GM20000 (cell line): ENCODE data around the gene LHFPL3.

Experiments
- DNase-seq: peaks from one replicate; pipeline ENCODE4 v3.0.0; 2012; ENCODE audit warnings: low spot score
- TF ChIP-seq, protein P1 (sequence below): IDR thresholded peaks from 2 replicates; pipeline ENCODE4 v1.5.1; 2012; ENCODE audit warnings: mild to moderate bottlenecking, control low read depth; ENCODE audit errors: extremely low read depth, missing control alignments

Gene LHFPL3

DNA sequence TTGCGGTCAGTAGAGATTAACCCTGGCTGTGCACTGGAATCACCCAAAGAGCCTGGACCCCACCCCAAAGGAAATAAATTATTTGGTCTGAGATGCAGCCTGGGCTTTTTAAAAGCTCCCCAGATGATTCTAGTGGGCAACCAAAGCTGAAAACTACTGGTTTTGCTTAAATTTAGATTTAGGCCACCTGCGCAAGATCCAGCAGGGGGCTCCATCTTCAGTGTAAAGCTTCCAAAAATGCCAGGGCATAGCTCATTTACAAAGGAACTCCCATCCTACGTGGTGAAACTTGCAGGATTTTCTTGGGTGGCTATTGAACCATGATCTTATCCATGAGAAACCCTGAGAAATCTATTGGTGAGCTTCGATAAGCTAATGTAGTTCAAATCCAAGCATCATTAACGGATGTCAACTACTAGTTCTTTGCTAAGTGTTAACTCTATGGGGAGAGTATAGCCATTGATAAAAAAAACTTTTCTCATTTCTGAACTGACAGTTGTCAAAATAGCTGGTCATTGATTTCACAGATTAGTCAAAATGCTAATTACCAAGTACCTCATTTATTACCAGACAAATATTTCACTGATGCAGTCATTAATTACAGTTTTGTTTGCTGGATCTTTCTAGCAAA, 315.3 kb downstream of the LHFPL3 start:
- DNase-seq, result no peak
- TF ChIP-seq, protein P1, sequence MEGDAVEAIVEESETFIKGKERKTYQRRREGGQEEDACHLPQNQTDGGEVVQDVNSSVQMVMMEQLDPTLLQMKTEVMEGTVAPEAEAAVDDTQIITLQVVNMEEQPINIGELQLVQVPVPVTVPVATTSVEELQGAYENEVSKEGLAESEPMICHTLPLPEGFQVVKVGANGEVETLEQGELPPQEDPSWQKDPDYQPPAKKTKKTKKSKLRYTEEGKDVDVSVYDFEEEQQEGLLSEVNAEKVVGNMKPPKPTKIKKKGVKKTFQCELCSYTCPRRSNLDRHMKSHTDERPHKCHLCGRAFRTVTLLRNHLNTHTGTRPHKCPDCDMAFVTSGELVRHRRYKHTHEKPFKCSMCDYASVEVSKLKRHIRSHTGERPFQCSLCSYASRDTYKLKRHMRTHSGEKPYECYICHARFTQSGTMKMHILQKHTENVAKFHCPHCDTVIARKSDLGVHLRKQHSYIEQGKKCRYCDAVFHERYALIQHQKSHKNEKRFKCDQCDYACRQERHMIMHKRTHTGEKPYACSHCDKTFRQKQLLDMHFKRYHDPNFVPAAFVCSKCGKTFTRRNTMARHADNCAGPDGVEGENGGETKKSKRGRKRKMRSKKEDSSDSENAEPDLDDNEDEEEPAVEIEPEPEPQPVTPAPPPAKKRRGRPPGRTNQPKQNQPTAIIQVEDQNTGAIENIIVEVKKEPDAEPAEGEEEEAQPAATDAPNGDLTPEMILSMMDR, result no peak

DNA sequence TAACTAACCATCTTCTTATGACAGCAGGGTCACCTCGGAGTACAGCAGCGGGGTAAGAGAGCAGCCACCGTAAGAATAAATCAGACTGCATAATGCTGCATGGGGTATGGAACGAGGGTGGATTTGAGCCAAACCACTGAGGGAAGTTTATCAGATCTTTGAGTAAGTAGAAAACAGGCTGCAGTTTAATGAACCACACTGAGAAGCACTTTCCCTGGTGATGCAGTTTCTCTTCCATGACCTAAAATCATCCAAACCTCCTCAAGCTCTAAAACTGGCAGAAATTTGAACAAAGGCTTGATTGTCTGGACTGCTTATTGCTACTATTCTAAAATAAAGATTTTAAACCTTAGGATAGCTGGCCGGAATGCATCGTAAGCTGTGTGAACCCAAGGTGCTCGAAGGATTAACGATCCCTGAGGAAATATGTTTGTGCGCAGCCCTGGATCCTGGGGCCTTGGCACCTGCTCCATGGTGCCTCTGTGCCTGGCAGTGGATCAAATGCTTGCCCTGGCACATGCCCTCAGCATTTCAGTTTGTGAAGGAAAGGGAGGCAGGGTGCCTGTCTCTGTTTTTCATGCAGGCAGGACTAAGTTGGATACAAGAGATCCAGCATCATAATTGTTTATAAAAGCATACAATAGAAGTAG, 322.7 kb downstream of the LHFPL3 start:
- no peak for DNase-seq
- TF ChIP-seq, protein P1, result no peak

DNA sequence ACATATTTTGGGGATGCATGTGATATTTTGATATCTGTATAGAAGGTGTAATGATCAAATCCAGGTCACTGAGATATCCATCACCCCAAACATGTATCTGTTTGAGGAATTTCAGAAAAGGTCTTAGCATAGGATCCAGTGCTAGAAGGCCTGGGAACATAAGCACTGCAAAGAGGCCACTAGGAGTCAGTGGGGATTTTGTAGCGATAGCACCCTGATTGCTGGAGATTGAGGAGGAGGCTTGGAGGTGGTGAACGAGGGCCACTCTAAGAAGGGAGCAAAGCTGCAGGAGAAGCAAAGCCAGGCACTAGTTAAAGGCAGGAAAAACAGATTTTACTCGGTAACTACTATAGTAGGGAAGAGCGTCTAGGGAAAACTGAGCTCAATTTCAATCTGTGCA, 324.0 kb downstream of the LHFPL3 start:
- TF ChIP-seq, protein P1, result no peak
- no peak for DNase-seq

DNA sequence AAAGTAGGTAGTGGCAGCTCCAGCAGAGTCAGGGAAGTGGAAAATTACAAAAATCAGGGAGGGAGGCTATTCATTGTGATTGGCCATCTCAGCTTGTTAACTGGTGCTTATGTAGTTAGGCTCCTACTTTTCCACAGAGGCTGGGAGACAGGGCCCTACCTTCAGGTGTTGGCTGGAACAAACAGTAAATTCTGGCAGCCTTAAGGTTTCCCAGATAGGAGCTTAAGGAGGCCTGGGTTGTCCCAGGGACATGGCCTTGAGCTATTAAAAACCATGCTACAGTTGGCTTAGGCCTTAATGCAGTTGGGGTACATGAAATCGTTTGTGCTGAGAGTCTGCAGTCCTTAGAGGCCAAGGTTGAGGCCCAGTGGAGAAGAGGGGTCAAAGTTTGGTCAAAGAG, 324.5 kb downstream of the LHFPL3 start:
- DNase-seq, result no peak
- TF ChIP-seq, protein P1, result no peak

DNA sequence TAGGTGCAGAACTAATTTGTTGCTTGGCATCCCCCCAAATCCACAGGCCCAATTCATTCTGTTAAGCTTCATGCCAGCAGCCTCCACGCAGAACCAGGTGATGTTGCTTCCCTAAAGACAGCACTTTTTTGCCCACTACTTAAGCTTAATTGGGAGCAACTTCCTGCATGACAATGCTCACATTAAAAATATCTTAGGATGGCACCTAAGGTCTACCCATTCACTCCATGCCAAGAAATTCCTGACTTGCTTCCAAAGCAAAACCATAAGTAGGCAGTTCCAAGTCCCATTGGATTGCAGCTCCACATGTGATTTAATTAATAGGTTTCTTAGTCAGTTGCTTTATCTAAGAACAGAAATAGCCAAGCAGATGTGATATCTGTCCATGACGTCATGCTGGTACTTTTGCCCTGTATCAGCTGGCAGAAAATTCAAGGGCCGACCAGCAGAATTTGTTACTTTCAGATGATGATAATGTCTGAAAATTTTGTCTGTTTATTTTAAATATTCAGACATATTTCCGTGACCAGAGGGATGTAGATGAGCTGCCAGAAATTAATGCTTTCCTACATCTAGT, 325.5 kb downstream of the LHFPL3 start:
- TF ChIP-seq, protein P1, result no peak
- no peak for DNase-seq

DNA sequence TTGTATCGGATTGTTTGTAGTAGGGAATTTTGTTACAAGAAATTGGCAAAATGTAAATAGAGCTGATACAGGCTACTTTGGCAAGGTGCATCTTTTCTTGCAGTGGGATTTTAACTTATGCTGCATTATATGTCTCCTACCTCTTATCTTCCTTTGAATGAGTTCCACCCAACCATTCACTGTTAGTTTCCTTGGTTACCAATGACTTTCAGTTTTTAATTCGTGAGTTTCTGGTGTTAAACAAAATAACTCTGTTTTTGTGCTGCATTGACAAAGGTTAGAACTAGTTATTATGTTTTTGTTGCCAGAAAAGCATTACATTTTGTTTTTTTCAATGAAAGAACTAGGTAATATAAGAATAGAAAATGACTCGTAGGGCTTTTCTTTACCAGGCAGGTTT, 327.2 kb downstream of the LHFPL3 start:
- DNase-seq, result no peak
- TF ChIP-seq, protein P1, result no peak

DNA sequence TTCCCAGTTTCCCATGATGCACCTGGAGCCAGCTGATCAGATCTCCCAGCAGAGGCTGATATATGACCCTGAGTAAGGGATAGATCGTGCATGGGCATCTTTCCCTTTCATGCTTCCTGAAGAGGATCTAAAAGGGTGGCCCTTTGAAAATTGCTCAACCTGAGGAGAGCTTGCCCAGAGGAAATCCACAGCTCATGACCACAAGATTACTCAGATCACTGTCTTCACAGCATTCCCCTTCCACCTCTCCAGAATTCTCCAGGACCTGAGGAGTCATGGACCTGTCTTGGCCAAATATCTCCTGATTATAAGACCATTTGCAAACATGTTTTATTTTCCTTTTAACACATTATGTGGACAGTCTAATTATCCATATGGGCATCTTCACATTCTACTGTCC, 328.1 kb downstream of the LHFPL3 start:
- DNase-seq, result no peak
- TF ChIP-seq, protein P1, result no peak
